GM19324 (cell line): Measurements from ENCODE around the gene BBOF1.

Experiments
- ATAC-seq: cut with Tn5 transposase; IDR thresholded peaks from one replicate; pipeline ENCODE4 v1.9.1; 2021; ENCODE audit warnings: mild to moderate bottlenecking, moderate library complexity; ENCODE audit not compliant: unreplicated experiment, low FRiP score

BBOF1 gene

DNA sequence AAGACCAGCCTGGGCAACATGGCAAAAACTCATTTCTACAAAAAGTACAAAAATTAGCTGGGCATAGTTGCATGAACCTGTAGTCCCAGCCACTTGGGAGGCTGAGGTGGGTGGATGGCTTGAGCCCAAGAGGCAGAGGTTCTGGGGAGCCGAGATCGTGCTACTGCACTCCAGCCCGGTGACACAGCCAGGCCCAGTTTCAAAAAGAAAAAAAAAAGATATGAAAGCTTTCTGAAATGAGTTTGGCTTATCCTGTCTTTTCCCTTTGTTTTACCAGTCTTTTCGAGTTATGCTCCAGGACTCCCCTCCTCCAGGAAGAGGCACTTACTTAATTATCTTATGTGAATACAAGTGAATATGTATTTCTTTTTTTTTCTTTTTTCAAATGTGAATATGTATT lies 3.2 kb downstream of the BBOF1 start:
- no peak for ATAC-seq

GRCh38 chr14:74029136-74029535 lies 10.0 kb downstream of the BBOF1 start:
- no peak for ATAC-seq

GRCh38 chr14:74034572-74034971 lies 15.4 kb downstream of the BBOF1 start:
- no peak for ATAC-seq

GRCh38 chr14:74035556-74035955 lies 16.4 kb downstream of the BBOF1 start:
- no peak for ATAC-seq

DNA sequence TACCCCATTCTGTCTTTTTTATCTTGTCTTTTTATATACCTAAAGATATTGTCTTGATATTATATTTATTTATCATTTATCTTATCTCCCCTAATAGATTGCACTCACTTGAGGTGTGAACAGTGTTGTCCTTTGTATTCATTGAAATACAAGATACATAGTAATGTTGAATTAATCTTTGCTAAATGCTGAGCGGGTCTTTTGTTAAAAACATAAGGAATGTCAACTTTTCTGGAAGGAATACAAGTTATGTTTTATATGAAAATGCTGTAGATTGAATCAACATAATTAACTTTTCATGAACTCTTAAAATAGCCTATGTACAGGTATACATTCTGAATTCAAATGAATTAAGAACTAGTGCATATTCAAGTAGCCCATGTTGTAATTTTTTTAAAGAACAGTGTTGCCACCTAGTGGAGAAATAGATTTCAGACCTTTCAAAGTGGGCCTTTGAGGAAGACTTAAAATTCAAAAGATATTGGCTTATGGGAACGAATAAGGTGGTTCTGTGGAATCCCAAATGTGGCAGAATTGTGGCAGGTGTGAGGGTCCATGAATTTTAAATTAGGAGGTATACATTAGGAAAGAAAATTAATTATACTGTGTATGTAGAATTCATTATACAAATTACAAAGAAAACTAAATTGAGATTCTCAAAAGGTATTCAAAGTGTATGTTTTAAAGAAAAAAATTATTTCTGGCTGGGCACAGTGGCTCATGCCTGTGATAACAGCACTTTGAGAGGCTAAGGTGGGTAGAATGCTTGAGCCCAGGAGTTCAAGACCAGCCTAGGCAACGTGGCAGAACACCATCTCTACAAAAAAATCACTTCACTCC lies 19.1 kb downstream of the BBOF1 start:
- no peak for ATAC-seq

DNA sequence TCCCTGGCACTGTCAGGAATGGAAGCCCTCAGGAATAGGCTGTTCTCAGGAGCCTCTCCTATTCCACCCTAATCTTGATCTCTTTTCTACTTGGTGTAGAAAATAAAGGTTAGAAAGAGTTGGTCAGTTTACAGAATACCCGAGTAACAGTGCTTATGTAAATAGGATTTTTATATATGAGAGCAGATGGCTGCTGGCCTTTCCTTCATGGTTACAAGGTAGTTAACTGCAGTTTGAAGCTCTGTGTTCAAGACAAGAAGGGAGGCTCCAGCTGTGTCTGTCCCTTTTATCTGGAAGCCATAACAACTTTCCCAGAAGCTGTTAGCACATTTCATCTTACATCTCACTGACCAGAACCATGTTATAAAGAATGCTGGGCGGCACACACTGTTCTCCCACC lies 23.1 kb downstream of the BBOF1 start:
- no peak for ATAC-seq

GRCh38 chr14:74045522-74045921 lies 26.4 kb downstream of the BBOF1 start:
- ATAC-seq: no peak

GRCh38 chr14:74048281-74048680 lies 29.1 kb downstream of the BBOF1 start:
- ATAC-seq: no peak

DNA sequence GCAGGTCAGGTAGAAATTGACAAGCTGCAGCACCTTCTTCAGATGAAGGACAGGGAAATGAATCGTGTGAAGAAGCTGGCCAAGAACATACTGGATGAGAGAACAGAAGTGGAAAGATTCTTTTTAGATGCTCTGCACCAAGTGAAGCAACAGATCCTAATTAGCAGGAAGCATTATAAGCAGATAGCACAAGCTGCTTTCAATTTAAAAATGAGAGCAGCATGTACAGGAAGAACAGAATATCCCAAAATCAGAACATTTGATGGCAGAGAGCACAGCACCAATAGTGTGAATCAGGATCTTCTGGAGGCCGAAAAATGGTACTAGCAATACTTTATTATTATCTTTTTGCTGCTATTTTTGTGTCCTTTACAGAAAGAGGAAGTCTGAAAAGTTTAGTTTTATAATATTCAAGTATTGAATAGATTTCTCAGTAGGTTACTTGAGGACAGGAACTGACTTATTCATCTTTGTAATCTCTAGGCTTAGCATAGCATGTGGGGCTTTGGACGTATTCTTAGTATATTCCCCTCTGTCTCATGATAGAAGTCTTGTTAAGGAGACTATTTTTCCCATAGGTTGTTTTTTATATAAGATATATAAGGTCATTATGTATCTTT lies 30.8 kb downstream of the BBOF1 start:
- no peak for ATAC-seq

GRCh38 chr14:74062809-74063150 lies 43.6 kb downstream of the BBOF1 start:
- ATAC-seq: no peak

DNA sequence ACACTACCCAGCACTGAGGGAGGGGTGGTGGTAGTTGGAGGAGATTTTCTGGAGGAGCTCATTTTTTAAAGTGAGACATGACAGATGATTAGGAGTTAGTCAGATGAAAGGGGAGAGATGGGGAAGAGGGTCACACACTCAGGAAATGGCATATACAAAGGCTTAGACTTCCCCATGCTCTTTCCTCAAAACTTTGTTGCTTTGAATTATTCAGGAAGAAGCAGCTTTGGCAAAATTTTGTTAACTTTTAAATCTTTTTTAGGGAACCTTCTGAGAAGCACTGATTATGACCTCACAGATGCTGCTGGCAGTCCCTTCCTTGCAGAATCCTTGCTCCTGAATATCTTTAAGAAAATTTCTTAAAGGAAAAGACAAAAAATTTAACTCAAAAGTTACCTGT lies 45.3 kb downstream of the BBOF1 start:
- no peak for ATAC-seq

DNA sequence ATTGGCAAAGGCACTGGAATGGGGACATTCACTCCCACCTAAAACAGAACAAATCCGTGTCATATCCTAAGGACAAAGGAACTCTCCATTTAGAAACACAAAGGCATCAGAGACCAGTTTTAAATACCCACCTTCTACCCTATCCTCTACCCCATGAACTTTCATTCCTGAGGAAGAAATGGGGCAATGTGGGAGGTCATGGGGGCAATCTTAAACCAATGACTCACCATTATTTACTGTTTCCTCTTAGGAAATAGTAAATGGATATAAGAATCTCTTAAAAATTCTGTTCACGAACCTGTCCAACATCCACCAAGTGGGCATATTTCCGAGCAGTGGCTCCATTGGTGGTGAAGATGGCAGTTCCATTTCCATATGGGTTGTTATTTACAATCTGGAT lies 45.7 kb downstream of the BBOF1 start:
- no peak for ATAC-seq

- ATAC-seq: no peak
These were observed 46.8 kb downstream of the BBOF1 start for GRCh38 chr14:74065746-74066575.

- ATAC-seq: no peak
These were observed 58.3 kb downstream of the BBOF1 start for GRCh38 chr14:74077401-74077800.

- no peak for ATAC-seq
These were observed 61.8 kb downstream of the BBOF1 start for GRCh38 chr14:74080820-74081460.

DNA sequence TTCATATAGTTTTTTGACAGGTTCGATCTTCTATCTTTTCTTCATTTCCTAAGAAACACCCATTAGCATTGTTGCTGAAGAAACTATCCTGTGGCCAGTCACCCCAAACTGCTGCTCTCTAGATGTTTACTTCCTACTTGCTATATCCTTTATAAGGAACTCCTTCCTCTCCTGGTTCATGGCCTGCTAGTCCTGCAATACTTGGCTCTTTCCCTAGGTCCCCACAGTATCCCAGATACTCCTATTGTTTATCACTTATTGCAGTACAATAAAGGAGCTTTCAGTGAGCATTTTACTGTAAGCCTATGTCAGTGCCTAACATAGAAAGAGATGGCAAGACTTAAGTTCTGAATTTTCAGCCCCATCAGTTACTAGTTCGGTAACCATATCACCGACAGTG lies 62.3 kb downstream of the BBOF1 start:
- ATAC-seq: no peak

GRCh38 chr14:74083161-74083560 lies 64.0 kb downstream of the BBOF1 start:
- ATAC-seq: no peak

DNA sequence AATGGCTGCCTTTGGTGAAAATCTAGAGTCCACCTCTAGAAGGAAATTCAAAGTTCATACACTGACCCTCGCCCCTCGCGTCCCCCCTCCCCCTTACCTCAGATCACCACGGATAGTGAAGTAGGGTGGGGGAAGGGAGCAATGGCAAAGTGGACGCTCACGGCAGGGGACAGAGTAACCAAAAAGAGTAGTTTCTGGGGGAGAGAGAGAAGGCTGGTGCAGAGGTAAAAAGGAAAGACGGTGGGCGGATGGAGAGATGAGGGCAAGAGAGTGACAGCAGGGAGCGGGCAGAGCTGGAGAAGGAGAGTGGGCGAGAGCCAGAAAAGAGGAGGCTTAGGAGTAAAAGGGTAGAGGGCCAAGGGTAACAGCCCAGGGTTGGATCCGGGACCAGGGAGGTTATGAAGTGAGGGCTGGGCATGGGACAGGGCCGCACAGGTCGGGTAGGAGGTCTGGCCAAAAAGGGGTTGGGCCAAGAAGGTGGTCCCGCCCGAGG lies 64.7 kb downstream of the BBOF1 start:
- ATAC-seq: no peak

DNA sequence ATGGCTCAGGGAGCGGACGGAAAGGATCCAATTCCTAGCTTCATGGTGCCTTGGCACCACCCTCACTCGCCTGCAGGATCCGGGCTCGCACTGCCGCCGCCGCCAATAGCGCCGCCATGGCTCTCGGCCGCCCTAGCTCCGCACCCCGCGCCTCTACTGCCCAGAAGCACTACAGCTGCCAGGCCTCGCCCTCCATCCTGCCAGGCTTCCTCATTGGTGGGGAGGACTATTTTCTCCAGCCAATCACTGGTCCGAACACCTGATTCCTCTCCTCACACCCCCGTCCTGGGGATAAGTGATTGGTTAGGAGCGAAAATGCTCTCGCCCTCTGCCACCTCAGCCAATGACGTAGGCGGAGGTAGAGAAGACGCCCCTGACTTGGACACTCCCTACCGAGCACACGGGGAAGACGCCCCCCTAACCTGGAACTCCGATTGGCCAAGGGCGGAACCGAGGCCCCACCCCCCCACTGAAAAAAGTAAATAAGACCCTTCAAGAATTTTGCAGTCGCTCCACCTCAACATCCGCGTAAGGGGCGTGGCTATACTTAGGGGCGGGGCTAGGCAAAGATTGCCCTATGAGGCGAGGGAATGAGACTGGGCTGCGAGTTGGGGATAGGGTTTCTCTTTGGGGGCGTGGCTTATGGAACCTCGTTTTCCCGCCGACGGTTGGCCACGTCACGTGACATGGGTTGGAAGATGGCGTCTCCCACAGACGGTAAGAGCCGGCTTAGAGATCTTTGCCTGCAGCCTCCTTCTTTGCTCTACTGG lies 65.3 kb downstream of the BBOF1 start, which contains the start of the genes ALDH6A1 and LIN52:
Gene ALDH6A1 (minus strand): TSS at position 177 of the 770 bp plus-strand sequence. CDS start 59 bp downstream, at position 118.
Gene LIN52 (plus strand): TSS at position 680 of the 770 bp plus-strand sequence. CDS start 19 bp downstream, at position 699.
- peak; percentile 95 for ATAC-seq
